Activated T-helper 1 cell treated with anti-CD3 and anti-CD28 coated beads, Interleukin-2, amount 50 U/mL, for 16 hours (primary cell): Measurements from ENCODE around the gene TPRKB.
"Not testable (repeated sequence)": the region's sequence is repeated elsewhere in the genome, so short reads cannot be mapped to it uniquely, and the experiment has no call there.

Experiments used
- DNase-seq, 2 donors: peaks; one replicate each; pipeline ENCODE4 v3.0.0-alpha.2; 2020; ENCODE audit warnings: low read depth in 1 of 2, low spot score in 1 of 2

Gene TPRKB

GRCh38 chr2:73740767-73741166 lies 3.6 kb upstream of the TPRKB start:
- no peak for DNase-seq

- DNase-seq: no peak
Observed at GRCh38 chr2:73739101-73739500, 2.0 kb upstream of the TPRKB start.

GRCh38 chr2:73736378-73736777 lies 767 bp downstream of the TPRKB start:
- no peak for DNase-seq

- no peak for DNase-seq
Observed at GRCh38 chr2:73730810-73731209, 6.3 kb downstream of the TPRKB start.

GRCh38 chr2:73728711-73729110 lies 8.4 kb downstream of the TPRKB start:
- no peak for DNase-seq

GRCh38 chr2:73728043-73728442 lies 9.1 kb downstream of the TPRKB start:
- DNase-seq: no peak

- DNase-seq: not testable (repeated sequence)
Observed at GRCh38 chr2:73726657-73727056, 10.5 kb downstream of the TPRKB start.

GRCh38 chr2:73718851-73719621 lies 18.1 kb downstream of the TPRKB start:
- DNase-seq: no peak

GRCh38 chr2:73718421-73718820 lies 18.7 kb downstream of the TPRKB start:
- no peak for DNase-seq

- DNase-seq: not testable (repeated sequence)
Observed at GRCh38 chr2:73717695-73718094, 19.4 kb downstream of the TPRKB start.

- no peak for DNase-seq
Observed at GRCh38 chr2:73717251-73717606, 19.9 kb downstream of the TPRKB start.

GRCh38 chr2:73716543-73717250 lies 20.4 kb downstream of the TPRKB start:
- DNase-seq: no peak

- no peak for DNase-seq
Observed at GRCh38 chr2:73714091-73714490, 23.1 kb downstream of the TPRKB start.

- DNase-seq: no peak
Observed at GRCh38 chr2:73708527-73708926, 28.6 kb downstream of the TPRKB start.

GRCh38 chr2:73707636-73708035 lies 29.5 kb downstream of the TPRKB start:
- no peak for DNase-seq

- no peak for DNase-seq
Observed at GRCh38 chr2:73707058-73707457, 30.1 kb downstream of the TPRKB start.

GRCh38 chr2:73705091-73705490 lies 32.1 kb downstream of the TPRKB start:
- no peak for DNase-seq

- DNase-seq: no peak
Observed at GRCh38 chr2:73704285-73704684, 32.9 kb downstream of the TPRKB start.

- no peak for DNase-seq
Observed at GRCh38 chr2:73703675-73704074, 33.5 kb downstream of the TPRKB start.

- DNase-seq: not testable (repeated sequence)
Observed at GRCh38 chr2:73702852-73703493, 34.2 kb downstream of the TPRKB start.

- no peak for DNase-seq
Observed at GRCh38 chr2:73701968-73702665, 35.0 kb downstream of the TPRKB start.

- not testable (repeated sequence) for DNase-seq
Observed at GRCh38 chr2:73701448-73701765, 35.7 kb downstream of the TPRKB start.
